Right lung (tissue), 5 donors: ENCODE results near the gene ZNF124. TPM values are rescaled to one million over a fixed set of nuclear protein-coding genes. Genes with fewer than 3 reads are reported as not detected.
"Not testable (repeated sequence)": the region's sequence is repeated elsewhere in the genome, so short reads cannot be mapped to it uniquely, and the experiment has no call there.

Experiments used
- DNase-seq, 2 donors: peaks; one replicate each; pipeline ENCODE4 v3.0.0-alpha.2; 2013
- polyA plus RNA-seq, 5 donors: library from polyadenylated mRNA; unstranded; fragments of 120-200 nt; gene quantifications; one replicate each; pipeline versions ENCODE4 v1.2.1 to v1.2.3, GENCODE V29; 2013; ENCODE audit warnings: inconsistent platforms in 1 of 5, low replicate concordance in 1 of 5; ENCODE audit not compliant: insufficient read length in 5 of 5, insufficient read depth in 1 of 5

Gene ZNF124
- polyA plus RNA-seq, 5 donors: 12.4 to 16.0 (median 14.7) TPM

DNA sequence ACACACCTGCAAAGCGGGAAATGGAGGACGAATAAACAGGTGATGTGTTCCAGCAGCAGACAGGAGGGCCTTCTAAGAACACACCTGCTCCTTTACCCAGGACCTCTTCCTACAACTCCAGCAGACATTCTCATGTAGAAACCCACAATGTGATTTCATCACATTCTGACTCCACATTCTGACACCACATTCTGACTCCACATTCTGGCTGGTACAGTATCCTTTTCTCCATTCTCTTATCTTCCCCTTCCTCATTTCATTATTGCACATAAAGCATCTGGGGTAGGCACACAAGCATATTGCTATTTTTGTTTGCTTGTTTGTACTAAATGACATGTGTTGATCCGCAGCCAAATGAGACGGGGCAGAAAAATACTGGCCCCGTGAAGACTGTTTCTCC is 3.6 kb upstream of the ZNF124 start:
- DNase-seq: no peak

DNA sequence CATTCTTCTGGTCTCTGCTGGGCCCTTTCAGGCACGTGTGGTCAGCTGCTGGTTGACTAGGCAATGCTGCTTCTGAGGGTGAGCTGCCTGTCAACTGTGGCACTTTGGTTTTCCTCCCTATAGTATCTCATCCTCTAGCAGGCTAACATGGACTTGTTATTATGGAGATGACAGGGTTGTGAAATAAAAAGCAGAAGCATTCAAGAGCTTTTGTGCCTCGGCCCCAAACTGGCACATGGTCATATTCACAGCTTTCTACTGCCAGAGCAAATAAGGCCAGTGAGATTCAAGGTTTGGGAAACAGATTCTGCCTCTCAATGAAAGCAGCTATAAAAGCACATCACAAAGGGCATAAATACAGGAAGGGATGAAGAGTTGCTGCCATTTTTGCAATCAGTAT is 1.6 kb upstream of the ZNF124 start:
- DNase-seq: no peak

DNA sequence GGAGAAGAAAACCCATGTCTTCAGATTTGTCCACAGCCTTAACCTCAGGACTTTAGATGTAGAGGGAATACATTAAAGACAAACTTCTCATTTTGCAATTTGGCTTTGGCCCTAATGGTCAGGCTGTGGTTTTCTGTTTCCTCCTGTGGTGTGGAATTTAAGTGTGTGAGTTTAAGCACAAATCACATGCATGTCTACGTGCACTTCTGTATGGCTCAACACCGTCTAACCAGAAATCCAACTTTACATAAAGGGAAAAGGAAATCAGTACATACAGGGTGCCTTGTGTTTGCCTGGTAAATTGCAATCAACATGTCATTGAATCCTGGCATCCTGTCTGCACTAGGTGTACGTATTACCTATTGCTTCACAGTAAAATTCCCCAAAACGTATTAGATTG is 1.2 kb upstream of the ZNF124 start:
- peak in 1 of 2 donors; percentile 2 for DNase-seq

DNA sequence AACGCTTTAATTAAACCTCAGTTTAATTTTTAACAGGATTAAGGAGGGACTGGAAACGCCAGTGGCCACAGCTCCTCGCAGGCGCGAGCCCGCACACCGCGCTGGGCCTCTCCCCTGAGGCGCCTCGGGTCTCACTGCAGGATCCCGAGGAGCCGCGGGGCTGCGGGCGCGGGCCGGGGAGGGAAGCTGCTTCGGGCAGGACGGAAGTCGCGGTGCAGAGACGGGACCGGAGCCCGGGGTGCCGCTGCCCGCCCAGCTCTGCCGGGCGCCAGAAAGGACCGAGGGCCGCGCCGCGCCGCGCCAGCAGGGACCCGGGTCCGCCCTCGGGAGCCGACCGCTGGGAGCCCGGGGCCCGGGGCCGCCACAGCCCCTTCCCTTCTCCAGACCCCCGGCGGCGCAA is 377 bp downstream of the ZNF124 start:
- DNase-seq: not testable (repeated sequence)

DNA sequence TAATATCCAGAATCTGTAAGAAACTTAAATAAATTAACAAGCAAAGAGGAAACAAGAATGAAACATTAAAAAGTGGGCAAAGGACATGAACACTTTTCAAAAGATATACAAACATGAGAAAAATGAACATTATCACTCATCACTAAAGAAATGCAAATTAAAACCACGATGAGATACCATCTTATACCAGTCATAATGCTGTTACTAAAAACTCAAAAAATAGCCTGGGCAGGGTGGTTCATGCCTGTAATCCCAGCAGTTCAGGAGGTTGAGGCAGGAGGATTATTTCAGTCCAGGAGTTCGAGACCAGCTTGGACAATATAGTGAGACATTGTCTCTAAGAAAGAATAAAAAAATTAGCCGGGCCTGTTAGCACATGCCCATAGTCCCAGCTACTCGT is 6.1 kb downstream of the ZNF124 start:
- DNase-seq: no peak

DNA sequence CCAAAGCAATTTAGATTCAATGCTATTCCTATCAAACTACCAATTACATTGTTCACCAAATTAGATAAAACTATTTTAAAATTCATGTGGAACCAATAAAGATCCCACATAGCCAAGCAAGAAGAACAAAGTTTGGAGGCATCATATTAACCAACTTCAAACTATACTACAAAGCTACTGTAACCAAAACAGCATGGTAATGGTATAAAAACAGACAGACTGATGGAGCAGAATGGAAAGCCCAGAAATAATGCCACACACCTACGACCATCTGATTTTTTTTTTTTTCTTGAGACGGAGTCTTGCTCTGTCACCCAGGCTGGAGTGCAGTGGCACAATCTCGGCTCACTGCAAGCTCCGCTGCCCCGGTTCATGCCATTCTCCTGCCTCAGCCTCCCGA is 7.1 kb downstream of the ZNF124 start:
- no peak for DNase-seq

DNA sequence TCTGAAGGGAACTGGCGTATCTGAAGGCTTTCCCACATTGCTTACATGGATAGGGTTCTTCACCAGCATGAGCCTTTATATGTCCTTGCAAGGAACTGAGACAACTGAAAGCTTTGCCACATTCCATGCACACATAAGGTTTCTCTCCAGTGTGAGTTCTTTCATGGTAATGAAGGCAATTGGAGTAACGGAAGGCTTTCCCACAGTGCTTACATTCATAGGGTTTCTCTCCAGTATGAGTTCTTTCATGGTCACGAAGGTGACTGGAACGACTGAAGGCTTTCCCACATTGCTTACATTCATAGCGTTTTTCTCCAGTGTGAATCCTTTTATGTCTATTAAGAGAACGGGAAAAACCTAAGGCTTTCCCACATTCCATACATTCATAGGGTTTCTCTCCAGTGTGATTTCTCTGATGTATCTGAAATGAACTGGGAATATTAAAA is 15.0 kb downstream of the ZNF124 start:
- no peak for DNase-seq

DNA sequence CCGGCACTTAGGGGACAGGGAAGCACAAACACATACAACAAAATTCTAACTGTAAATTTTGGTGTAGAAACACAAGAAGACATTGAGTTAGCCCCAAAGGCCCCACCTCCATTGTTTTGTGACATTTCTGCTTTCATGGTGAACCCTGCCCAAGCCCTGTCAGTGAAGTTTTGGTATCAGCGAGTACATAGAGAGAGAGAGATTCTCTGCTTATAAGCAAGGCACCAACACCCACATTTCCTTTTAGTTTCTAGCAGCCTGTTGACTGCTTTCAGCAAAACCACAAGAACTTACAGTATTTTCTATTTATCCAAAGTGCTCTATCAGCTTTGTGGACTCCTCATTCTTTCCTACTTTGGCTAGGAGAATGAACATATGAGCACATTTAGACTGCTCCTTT is 24.0 kb downstream of the ZNF124 start:
- no peak for DNase-seq

DNA sequence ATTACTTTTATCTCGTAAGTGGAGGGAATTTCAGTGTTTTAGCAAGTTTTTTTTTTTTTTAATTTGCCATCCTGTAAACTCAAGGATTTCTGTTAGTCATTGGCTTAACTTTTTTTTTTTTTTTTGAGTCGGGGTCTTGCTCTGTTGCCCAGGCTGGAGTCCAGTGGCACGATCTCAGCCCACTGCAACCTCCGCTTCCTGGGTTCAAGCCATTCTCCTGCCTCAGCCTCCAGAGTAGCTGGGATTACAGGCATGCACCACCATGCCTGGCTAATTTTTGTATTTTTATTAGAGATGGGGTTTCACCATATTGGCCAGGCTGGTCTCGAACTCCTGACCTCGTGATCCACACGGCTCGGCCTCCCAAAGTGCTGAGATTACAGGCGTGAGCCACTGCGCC is 24.7 kb downstream of the ZNF124 start:
- DNase-seq: not testable (repeated sequence)

DNA sequence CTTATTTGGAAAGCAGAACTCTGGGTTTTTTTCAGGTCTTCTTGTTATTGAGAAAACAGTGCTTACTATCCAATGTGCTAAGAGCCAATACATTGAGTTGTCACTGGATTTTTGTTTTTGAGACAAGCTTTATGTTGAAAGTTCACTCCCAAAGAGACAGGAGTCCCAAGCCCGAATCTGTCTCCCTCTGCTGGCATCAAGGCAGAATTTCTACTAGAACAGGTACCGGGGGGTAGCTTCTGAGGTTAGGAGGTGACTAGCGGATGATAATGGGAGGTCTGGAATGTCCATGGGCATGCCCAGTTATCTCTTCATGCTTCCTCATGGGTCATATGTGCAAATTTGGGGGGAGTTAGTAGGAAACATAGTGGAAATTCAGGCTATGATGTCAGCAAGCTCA is 25.1 kb downstream of the ZNF124 start:
- no peak for DNase-seq

DNA sequence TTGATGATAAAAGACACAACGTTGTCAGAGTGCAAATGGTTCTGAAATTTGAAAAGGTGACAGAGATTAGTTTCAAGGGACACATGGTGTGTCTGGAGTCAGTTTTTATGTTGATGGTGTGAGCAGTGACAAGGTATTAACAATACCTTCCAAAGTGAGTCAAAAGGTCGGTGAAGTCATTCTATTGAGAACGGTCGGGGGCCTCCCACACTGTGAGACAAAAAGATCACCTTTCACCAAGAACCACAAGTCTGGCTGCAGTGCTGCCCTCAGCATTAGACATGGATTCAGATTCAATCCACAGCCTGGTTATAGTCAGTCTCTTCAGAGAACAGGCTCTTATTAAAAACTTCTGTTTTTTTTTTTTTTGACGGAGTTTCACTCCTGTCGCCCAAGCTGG is 26.5 kb downstream of the ZNF124 start:
- no peak for DNase-seq

DNA sequence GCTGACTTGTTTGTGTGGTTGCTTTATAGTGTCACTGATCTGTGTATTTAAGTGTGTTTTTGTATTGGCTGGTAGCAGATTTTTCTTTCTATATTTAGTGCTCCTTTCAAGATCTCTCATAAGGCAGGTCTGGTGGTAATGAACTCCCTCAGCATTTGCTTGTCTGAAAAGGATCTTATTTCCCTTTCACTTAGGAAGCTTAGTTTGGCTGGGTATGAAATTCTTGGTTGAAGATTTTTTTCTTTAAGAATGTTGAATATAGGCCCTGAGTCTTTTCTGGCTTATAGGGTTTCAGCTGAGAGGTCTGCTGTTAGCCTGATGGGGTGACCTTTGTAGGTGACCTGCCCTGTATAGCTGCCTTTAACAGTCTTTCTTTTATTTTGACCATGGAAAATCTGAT is 32.3 kb downstream of the ZNF124 start:
- not testable (repeated sequence) for DNase-seq

DNA sequence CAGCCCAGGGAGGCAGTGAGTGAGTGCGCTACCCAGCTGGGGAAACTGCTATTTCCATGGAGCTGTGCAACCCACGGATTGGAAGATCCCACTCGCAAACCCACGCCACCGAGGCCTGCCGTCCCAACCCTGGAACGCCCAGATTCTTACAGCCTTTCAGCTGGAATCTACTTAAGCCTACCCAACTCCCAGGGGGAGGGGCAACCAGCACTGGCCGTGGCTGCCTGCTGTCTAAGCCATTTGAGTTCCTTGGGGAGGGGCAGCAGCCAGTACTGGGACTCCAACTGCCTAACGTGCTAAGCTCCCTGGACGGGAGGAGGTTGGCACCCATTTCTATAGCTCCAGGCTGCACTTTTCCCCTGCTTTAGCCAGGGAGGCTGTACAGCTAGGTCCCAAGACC is 40.6 kb downstream of the ZNF124 start:
- no peak for DNase-seq

DNA sequence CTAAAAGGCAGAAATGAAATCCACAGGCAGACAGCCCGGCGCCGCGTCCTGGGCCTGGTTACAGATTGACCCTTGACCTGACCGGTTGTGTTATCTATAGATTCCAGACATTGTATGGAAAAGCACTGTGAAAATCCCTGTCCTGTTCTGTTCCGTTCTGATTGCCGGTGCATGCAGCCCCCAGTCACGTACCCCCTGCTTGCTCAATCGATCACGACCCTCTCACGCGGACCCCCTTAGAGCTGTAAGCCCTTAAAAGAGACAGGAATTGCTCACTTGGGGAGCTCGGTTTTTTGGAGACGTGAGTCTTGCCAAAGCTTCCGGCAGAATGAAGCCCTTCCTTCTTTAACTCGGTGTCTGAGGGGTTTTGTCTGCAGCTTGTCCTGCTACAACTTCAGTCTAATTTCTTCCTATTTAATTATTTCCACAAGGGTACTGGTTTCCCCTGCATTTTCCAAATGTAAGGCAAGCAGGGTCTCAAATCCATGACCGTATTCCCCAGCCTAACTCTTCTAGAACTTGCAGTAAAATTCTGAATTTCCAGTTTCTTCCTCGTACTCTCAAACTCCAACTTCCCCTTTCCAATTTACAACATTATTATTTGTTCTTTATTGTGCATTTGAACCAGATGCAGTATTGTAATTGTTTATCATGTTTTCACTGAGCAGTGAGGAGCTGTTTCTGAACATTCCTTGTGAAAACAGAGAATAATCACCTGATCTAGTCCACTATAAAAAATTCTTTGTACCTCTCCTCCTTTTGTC is 44.1 kb downstream of the ZNF124 start:
- not testable (repeated sequence) for DNase-seq

DNA sequence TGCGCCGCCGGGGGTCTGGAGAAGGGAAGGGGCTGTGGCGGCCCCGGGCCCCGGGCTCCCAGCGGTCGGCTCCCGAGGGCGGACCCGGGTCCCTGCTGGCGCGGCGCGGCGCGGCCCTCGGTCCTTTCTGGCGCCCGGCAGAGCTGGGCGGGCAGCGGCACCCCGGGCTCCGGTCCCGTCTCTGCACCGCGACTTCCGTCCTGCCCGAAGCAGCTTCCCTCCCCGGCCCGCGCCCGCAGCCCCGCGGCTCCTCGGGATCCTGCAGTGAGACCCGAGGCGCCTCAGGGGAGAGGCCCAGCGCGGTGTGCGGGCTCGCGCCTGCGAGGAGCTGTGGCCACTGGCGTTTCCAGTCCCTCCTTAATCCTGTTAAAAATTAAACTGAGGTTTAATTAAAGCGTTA is 45.2 kb downstream of the ZNF124 start:
- not testable (repeated sequence) for DNase-seq

DNA sequence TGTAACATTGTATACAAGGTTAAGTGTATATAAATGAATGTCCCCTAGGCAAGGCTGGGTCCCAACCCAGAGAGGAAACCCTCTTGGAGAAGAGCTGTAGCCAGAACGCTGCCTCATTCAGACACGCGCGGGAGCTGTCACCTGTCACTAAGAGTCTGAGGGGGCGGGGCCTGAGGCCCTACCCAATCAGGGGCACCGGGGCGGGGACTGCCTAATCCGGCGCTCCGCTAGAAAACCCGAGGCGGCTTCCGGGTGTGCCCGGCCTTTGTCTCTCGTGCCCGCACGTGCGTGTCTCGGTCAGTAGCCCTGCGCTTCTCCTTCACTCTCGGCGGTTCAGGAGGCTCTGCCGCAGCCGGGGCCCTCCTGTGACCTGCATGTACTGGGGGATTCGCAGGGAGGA is 45.7 kb downstream of the ZNF124 start:
- not testable (repeated sequence) for DNase-seq

DNA sequence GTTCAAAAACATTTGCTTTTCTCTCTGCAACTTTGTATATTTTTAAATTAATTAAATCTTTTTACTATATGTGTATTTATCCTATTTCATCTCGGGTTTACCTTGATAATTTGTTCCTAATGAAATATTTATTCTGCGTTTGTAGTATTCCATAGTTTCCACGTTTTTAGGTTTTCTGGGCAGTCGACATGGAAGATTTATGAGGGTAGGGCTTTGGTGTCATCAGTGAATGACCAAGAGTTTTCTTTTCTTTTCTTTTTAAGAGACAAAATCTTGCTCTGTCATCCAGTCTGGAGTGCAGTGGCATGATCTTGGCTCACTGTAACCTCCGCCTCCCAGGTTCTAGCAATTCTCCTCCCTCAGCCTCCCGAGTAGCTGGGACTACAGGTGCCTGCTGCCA is 50.4 kb downstream of the ZNF124 start:
- no peak for DNase-seq

DNA sequence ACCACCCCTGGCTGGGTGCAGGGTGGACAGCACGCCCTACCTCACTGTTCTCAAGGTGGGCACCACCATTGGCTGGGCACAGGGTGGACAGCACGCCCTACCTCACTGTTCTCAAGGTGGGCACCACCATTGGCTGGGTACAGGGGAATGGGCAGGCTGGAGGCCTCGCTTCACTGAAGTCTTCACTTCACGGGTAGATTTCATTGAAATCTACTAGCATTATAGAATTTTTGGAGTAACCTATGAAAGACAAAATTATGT is 51.5 kb downstream of the ZNF124 start:
- not testable (repeated sequence) for DNase-seq

DNA sequence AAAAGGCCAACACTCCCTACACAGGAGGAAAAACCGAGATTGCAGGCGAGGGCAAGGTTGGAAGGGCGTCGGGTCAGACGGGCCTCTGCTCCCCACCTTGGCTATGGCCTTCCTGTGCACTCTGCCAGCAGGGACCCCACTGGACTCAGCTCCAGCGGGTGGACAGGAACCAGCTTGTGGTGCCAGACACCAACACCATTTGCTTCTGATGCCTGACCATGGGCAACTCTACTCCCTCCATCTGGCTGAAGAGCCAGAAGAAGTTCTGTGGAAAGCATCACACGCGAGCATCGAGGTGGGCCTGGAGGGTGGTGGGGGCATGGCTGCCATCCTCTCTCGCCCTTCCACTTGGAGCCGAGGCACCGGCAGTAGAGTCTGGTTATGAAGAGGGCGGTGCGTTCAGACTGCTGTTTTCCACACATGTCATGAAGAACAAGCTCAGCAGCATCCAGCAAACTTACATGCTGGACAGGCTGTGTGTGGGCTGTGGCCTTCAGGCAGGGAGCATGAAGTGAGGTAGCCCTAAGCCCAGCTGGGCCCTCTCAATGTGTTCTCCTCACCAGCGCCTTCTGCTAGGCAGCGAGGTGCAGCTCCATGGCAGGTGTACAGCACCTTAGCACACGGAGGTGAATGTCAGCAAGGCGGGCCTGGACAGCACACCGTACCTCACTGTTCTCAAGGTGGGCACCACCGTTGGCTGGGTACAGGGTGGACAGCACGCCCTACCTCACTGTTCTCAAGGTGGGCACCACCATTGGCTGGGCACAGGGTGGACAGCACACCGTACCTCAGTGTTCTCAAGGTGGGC is 52.0 kb downstream of the ZNF124 start:
- no peak for DNase-seq

DNA sequence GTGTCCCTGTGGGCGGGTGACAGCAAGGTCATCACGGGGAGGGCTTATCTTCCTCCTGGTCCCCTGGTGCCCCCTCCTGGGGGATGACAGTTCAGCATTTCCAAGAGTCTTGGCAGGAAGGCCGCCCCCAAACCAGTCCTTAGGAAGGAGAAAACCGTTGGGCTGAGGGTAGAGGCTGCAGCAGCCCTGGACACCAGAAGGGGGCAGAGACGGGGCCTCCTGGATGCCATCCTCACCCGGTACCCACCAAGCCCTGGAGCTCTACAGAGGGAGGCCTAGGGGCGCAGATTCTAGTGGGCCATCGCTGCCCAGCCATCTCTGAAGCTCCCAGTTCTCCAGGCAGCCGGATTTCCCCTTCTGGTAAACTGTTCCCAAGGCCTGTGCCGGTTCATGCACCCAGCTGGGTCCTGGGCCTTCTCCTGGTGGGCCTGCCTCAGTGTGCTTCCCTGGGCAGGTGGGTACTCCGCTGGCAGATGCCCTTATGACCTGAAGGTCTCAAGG is 52.8 kb downstream of the ZNF124 start:
- no peak for DNase-seq

DNA sequence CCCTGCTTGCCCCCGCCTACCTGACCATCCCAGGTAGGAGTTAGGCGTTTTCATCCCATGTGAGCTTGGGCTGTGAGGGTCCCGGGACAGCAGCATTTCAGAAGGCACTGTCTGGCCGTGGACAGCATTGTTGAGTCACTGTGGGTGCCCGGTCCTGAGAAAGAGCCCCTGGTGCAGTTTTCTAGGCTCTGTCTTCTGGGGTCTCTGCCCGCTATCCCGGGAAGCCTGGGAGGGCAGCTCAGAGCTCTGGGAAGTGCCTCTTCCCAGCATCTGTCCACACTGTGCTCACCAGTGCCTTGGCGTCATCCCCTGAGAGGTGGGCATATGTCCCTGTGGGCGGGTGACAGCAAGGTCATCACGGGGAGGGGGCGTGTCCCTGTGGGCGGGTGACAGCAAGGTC is 56.3 kb downstream of the ZNF124 start:
- no peak for DNase-seq

DNA sequence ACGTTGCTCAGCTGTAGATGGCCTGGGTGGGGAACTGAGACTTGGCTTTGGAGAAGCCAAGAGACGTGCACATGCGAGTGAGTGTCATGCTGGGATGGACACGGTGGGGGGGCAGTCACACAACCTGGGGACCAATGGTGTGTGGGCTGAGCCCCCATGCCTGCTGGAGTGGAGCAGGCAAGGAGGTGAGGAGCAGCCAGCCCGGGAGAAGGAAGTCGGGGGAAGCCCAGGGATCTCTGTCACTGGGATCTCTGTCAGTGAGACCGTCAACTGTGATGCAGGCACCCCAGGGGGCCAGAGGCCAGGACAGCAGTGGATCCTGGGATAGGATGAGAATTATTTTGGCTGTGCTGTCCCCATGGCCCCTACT is 56.7 kb downstream of the ZNF124 start:
- no peak for DNase-seq

DNA sequence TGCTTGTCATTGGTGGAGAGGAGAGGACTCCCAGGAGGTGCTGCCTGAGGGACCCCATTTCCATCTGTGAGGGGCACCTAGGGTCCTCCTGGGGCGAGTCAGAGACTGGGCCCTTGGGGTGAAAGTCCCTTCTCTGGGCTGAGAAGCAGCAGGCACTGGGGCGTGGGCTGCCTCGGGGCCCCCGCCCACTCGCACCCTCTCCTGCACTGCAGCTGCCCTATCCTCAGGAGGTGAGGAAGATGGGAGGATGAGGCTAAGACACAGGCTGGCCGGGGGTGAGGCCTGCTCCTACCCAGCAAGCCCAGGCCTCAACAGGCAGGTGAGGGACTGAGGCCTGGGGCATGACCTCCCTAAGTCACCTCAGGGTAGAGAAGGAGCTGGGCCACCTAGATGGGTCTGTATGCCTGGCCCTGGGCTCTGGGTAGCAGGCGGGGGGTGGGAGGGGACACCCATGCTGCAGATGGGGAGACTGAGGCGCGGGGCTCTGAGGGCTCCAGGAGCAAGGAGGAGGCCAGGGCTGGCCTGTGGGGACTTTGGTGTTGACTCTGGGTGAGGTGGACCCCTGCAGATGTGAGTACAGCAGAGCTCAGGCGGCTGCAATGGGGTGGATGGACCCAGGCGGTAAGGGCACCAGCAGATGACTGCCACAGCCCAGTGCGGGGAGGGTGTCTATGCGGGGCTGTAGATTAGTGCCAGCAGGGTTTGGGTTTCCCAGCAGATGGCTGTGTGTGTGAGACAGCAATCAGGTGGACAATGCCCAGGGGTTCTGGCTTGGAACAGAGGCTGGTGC is 57.3 kb downstream of the ZNF124 start:
- DNase-seq: no peak
